Measurements from ENCODE around the gene PLA2G15.

Gene PLA2G15

GRCh38 chr16:68232335-68232734 lies 12.8 kb upstream of the PLA2G15 start:
- DNase-seq (ENCODE audit: low spot score): no peak

- DNase-seq (ENCODE audit: low spot score): no peak
Measured at GRCh38 chr16:68233085-68233834, 11.9 kb upstream of the PLA2G15 start.

- DNase-seq (ENCODE audit: low spot score): no peak
Measured at GRCh38 chr16:68233835-68234187, 11.4 kb upstream of the PLA2G15 start.

DNA sequence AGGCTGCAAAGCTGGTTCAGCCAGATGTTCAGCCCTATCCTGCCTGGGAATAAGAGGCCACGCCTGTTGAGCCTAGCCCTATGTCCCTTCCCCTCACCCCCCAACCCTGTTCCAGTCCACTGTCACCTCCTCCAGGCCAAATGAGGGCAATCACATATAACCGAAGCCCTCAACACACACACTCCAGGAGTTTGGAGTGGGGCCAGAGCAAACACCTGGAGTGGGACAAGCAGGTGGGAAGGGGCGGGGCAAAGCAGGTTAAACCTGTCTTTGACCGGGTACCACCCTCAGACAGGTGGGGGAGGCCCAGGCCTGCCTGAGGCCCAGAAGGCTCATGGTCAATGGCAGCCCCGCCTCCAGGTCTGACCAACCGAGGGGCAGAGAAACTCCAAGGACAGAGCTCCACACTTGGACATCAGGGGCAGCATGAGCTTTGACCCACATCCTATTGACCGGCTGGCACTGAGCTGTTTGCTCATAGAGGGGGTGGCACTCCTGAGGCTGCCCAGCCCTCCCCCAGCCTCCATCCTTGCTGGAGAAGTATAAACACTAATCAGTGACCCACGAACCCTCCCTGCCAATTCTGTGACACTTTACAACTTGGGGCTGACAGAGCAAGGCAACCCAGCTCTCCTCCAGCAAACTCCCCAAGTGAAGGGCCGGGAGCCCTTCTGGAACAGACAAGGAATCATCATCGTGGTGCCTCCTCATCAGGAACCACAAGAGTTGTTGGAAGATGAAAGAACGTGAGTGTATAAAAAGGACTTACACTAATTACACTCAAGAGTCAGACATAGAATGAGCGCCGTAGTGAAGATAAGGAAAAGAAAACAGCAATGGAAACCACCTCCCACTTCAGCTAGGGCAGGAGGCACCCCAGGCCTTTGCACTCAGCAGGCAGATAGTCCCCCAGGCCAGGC lies 10.7 kb upstream of the PLA2G15 start:
- no peak for DNase-seq (ENCODE audit: low spot score)

DNA sequence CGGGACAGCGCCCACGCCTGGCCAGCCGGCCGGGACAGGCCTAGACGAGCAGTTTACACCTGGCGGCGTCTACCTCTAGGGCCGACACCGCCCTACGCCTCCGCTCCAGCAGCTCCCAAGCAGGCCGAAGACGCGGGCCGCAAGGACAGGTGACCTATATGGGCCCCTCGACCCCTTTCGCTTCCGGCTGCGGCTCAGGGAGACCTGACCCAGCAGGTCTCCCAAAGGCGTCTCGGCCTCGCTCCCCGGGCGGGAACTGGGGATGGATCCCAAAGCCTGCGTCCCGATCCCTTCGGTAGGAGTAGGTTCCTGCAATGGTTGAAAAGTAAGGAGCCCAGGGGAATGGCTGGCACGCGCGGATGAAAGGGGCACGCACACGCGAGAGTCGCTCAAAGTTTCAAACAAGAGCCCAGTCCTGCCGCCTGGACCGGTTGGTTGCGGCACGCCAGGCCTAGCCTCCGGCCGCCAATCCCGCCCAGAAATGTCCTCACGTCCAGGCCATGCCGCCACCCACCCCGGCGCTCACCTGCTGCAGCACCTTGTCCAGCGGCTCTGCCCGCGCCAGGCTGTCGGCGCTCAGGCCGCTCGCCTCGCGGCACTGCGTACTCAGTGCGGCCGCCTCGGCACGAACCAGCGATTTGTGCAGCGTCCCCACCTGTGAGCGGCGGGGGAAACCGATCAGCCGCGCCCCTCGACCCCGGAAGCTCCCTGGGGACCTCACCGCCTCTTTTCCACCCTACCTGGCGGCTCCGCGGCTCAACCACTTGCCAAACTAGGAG lies 9.9 kb upstream of the PLA2G15 start:
- no peak for DNase-seq (ENCODE audit: low spot score)

DNA sequence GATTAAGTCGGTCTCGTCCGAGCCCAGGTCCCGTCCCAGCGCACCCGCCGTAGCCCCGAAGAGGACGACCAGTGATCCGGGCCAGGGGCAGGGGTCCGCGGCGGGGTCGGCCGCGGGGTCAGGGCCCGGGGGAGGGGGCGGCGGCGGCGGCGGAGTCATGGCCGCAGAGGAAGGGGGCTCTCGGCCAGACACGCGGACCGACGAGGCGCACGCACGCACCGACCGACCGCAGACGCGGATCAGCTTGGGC lies 9.4 kb upstream of the PLA2G15 start, which contains the start of gene ESRP2:
Gene ESRP2, minus strand, starts transcription at position 241 of the 250 bp plus-strand sequence. Its CDS starts 82 bp downstream, at position 159.
- no peak for DNase-seq (ENCODE audit: low spot score)

DNA sequence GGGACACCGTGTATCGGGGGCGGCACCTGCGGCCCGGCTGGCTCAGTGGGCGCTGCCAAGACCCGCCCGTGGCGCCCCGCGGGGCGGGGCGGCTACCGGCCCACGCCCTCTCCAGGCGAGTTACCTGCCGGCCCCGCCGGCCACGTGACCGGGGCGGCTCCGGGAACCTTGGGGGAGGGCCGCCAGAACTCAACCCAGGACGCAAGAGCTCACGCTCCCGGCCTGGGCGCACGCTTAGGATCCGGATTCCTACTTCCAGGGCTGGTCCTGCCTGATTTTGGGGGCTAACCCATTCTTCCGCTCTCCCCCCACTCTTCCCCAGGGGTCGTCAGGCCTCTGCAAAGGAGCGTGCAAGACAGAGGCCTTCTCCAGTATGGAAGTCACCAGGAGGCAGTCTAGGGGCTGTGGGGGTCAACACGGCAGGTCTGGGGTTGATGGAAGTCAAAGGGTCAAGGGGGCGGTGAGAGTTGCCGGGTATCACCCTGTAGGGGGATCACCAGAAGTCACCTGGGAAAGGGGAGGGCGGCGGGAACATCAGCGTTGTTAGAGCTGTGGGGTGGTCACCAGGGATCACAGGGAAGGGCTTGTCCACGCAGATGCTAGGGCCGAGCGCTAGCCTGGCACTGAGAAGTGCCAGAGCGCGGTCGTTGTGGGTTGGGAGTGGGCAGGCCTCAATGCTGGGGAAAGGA lies 8.9 kb upstream of the PLA2G15 start:
- DNase-seq (ENCODE audit: low spot score): no peak

DNA sequence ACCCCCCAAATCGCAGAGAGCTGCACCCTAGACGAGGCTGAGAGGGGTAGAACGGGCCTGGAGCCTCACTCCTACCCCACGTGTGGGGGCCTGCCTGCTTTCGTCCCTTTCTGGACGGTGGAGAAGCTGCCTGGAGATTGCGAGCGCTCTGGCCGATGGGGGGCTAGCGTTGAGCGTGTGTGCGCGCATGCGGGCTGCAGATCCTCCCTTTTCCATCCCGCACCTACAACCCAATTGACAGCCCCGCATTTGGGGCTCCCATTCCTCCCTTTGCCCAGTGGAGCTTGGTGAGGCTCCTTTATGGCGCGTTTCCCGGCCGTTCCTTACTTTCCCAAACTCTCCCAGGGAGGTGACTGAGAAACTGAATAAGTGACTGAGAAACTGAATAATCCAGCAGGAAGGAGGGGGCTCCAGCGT lies 8.3 kb upstream of the PLA2G15 start:
- DNase-seq (ENCODE audit: low spot score): no peak

GRCh38 chr16:68237243-68238028 lies 7.7 kb upstream of the PLA2G15 start:
- DNase-seq (ENCODE audit: low spot score): peak; percentile 94

DNA sequence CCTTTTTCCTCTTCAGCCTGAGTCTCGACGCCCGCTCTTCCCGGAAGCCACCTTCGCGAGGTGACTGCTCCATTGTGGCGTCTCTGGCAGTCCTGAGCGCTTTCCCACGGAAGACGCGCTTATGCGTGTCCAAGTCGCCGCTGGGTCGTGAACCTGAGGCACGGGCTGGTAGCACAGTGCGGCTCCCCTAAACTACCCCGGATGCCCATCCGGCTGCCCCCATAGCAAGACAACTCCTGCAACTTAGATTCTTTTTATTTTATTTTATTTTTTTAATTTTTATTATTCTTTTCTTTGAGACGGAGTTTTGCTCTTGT lies 7.2 kb upstream of the PLA2G15 start:
- no peak for DNase-seq (ENCODE audit: low spot score)

GRCh38 chr16:68242085-68242484 lies 3.1 kb upstream of the PLA2G15 start:
- no peak for DNase-seq (ENCODE audit: low spot score)

DNA sequence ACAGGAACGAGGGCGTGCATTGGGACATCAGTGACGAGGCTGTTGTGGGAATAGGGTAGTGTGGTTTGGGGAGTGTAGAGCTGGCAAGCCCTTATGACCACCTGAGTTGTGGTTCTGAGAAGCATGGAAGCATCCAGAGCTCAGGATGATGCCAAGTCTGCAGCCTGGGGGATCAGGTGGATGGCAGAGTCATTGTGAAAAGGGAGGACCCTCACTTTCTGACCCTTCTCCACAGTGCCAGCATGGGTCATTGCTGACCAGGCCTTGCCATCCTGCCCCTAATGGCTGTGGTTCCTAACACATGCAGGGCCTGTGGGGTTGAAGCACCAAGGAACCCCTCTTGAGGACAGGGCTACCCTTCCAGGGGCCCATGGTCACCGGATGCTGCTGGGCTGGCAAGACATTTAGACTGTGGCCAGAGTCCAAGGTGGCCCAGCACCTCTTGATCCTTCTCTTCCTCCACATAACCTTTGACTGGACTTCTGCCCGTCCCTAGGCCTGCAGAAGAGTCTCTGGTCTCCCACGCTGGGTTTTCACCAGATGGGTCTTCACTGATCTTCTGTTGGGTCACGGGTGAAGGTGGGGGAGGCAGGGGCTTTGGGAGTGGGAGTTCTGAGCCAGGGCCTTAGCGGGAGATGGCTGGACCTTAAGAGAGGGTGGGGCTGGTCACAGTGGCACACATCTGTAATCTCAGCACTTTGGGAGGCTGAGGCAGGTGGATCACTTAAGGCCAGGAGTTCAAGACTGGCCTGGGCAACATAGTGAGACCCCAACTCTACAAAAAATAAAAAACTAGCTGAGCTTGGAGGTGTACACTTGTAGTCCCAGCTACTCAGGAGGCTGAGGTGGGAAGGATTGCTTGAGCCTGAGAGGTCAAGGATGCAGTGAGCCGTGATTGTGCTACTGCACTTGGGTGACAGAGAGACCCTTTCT lies 2.0 kb upstream of the PLA2G15 start:
- DNase-seq (ENCODE audit: low spot score): no peak

DNA sequence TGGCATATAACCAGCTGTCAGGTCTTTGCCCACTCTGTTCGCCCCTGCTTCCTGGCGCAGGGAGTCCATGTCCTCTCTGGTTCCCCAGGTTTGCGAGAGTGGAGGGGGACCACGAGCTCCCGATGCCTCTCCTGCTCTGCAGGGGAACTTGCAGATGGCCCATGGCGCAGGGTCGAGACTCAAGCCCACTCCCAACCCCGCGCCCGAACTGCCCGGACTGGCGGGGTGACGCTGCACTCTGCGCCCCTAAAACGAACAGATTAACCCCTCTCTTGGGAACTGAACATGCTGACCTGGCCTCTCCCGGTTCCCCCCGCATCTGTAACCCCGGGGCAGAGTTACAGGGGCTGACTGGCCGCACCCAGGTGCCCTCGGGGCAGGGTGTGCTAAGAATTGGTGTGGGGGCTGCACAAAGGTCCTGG lies 681 bp upstream of the PLA2G15 start:
- DNase-seq (ENCODE audit: low spot score): no peak

DNA sequence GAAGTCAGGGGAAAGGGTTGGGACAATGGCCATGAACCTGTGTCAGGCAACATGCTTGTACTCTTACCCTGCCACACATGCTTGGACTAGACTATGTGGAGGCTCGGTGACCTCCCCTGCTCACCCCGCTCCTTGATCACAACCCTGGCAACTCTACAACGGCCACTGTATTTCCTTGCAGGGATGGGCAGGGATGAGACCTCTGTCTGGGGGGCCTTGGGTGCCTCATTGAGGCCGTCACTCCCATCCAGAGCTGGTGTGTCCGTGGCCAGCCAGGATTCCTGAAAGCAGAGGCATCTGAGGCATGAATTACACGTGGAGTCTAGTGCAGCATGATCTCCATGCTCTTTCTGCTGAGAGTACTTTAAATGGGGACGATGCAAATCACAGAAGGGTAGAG lies 948 bp downstream of the PLA2G15 start:
- no peak for DNase-seq (ENCODE audit: low spot score)

DNA sequence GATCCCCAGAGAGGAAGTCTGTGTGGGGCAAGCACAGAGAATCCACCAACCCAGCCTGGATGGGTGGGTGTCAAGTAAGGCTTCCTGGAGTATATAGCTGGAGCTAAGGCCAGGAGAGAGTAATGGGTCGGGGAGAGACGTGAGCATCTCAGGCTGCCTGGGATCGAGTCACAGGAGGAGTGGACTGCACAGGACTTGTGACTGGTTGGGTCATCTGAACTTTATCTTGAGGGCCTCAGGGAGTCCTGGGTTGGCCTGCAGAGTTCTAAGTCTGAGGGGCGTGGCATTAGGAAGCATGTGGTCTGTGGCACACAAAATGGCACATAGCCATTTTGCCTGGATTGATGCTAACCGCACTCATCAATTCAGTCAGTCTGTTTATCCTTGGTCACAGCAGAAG lies 1.5 kb downstream of the PLA2G15 start:
- no peak for DNase-seq (ENCODE audit: low spot score)

DNA sequence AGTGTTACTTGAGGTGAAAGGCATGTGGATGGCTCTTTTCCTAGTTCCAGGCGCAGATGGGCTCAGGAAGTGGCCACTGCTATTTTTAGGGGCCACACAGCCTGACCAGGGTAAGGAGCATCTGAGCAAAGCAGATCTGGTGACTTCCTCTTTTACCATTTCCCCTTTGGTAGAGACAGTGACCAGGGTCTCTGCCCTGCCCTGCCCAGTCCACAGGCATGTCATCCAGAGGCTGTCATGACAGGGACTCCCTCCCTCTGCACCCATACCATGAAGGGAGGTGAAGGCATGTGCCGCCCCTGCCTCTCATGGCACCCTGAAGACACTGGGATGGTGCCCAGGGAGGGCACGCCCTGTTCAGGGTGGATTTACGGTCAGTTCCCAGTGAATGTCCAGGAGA lies 2.2 kb downstream of the PLA2G15 start:
- peak; percentile 64 for DNase-seq (ENCODE audit: low spot score)

DNA sequence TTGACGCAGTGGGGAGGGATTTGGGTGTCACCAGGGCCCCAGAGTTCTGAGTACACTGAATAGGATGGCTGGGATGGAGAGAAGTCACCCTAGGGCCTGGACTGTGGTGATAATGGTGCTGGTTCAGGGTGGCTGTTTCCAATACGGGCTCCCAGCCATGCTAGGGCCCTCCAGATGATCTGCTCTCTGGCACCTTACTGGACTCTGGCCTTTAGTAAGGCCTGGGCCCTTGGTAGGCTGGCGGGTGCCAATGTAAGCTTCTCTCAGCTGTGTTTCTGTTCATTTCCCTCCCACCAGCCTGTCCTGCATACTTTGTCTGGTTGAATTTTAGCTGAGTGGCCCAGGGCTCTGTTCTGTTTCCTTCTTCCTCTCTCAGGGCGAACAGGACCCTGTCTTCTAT lies 2.8 kb downstream of the PLA2G15 start:
- DNase-seq (ENCODE audit: low spot score): no peak

GRCh38 chr16:68249371-68249770 lies 4.2 kb downstream of the PLA2G15 start:
- no peak for DNase-seq (ENCODE audit: low spot score)

DNA sequence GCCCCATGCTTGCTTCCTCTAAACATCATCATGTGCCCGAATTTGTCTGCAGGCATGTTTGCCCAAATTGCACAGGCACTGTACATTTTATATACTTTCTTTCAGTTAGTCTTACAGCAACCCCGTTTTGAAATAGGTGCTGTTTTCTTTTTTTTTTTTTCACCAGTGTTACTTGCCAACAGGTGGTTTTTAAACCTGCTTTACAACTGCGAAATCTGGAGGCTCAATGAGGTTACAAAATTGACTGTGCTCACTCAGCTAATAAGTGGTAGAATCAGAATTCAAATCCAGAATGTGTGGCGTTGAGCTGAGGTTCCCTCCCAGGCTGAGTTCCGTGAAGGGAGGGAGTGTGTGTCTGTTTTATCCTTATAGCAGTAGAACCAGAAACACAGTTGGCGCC lies 5.8 kb downstream of the PLA2G15 start:
- DNase-seq (ENCODE audit: low spot score): no peak

GRCh38 chr16:68251832-68252231 lies 6.7 kb downstream of the PLA2G15 start:
- DNase-seq (ENCODE audit: low spot score): no peak

All from globus pallidus (tissue), 1 donor.